Activated CD4-positive, alpha-beta T cell treated with anti-CD3 and anti-CD28 coated beads for 48 hours (primary cell): ENCODE measurements around the gene FAM83G.

ENCODE experiments used
- DNase-seq: peaks from one replicate; pipeline ENCODE4 v3.0.0-alpha.2; 2020

The FAM83G gene

GRCh38 chr17:19005137-19005773 lies 691 bp upstream of the FAM83G start:
- no peak for DNase-seq

GRCh38 chr17:19003543-19004420 lies 782 bp downstream of the FAM83G start:
- DNase-seq, result peak; percentile 49

GRCh38 chr17:19002805-19003542 lies 1.6 kb downstream of the FAM83G start:
- DNase-seq, result peak; percentile 33

- no peak for DNase-seq
Measured at GRCh38 chr17:19001907-19002590, 2.5 kb downstream of the FAM83G start.

GRCh38 chr17:19000531-19001325 lies 3.8 kb downstream of the FAM83G start:
- no peak for DNase-seq

GRCh38 chr17:18999911-19000310 lies 4.7 kb downstream of the FAM83G start:
- no peak for DNase-seq

GRCh38 chr17:18999394-18999793 lies 5.2 kb downstream of the FAM83G start:
- no peak for DNase-seq

- DNase-seq, result no peak
Measured at GRCh38 chr17:18997650-18998196, 6.8 kb downstream of the FAM83G start.

GRCh38 chr17:18996458-18996857 lies 8.1 kb downstream of the FAM83G start:
- no peak for DNase-seq

GRCh38 chr17:18995220-18995619 lies 9.3 kb downstream of the FAM83G start:
- no peak for DNase-seq

GRCh38 chr17:18994631-18995030 lies 9.9 kb downstream of the FAM83G start:
- DNase-seq, result no peak

- DNase-seq, result no peak
Measured at GRCh38 chr17:18993905-18994526, 10.5 kb downstream of the FAM83G start.

- no peak for DNase-seq
Measured at GRCh38 chr17:18992454-18993130, 12.0 kb downstream of the FAM83G start.

GRCh38 chr17:18991531-18992315 lies 12.8 kb downstream of the FAM83G start:
- no peak for DNase-seq

- DNase-seq, result no peak
Measured at GRCh38 chr17:18990331-18990730, 14.2 kb downstream of the FAM83G start.

- no peak for DNase-seq
Measured at GRCh38 chr17:18988546-18989173, 15.9 kb downstream of the FAM83G start.

- no peak for DNase-seq
Measured at GRCh38 chr17:18987862-18988545, 16.6 kb downstream of the FAM83G start.

GRCh38 chr17:18987230-18987610 lies 17.3 kb downstream of the FAM83G start:
- DNase-seq, result no peak
